H9 (cell line): Measurements from ENCODE around the gene APOOL. TPM values are rescaled to one million over a fixed set of nuclear protein-coding genes. Genes with fewer than 3 reads are reported as not detected.

ENCODE experiments used
- DNase-seq: peaks from one replicate; pipeline ENCODE4 v3.0.0-alpha.2; 2017
- H2AFZ ChIP-seq: one replicate; pipeline ENCODE4 v1.6.1; 2013; ENCODE audit warnings: mild to moderate bottlenecking, low read length, control low read depth, moderate library complexity
- H2AK5ac ChIP-seq: 2 replicates; pipeline ENCODE4 v1.6.1; 2013; ENCODE audit warnings: low read length, control low read depth, mixed read lengths; ENCODE audit not compliant: insufficient read length
- H2BK120ac ChIP-seq: one replicate; pipeline ENCODE4 v1.6.1; 2013; ENCODE audit warnings: low read depth, mild to moderate bottlenecking, low read length, control low read depth, inconsistent platforms; ENCODE audit not compliant: poor library complexity, severe bottlenecking
- H2BK12ac ChIP-seq: 2 replicates; pipeline ENCODE4 v1.6.1; 2013; ENCODE audit warnings: low read length, control low read depth, mixed read lengths, low read depth; ENCODE audit not compliant: insufficient read length
- H2BK15ac ChIP-seq: 2 replicates; pipeline ENCODE4 v1.6.1; 2013; ENCODE audit warnings: low read depth, low read length, control low read depth
- H2BK20ac ChIP-seq: one replicate; pipeline ENCODE4 v1.6.1; 2013; ENCODE audit warnings: low read depth, mild to moderate bottlenecking, low read length, control low read depth, inconsistent platforms; ENCODE audit not compliant: poor library complexity, severe bottlenecking
- H2BK5ac ChIP-seq: 2 replicates; pipeline ENCODE4 v1.6.1; 2013; ENCODE audit warnings: low read length, control low read depth, mixed read lengths; ENCODE audit not compliant: insufficient read length
- H3K14ac ChIP-seq: 2 replicates; pipeline ENCODE4 v1.6.1; 2013; ENCODE audit warnings: low read length, control low read depth; ENCODE audit not compliant: insufficient read depth
- H3K18ac ChIP-seq: 2 replicates; pipeline ENCODE4 v1.6.1; 2013; ENCODE audit warnings: low read depth, mild to moderate bottlenecking, mixed read lengths, low read length, control low read depth; ENCODE audit not compliant: insufficient read length
- H3K23ac ChIP-seq: 2 replicates; pipeline ENCODE4 v1.6.1; 2013; ENCODE audit warnings: low read length, control low read depth, mixed read lengths, low read depth; ENCODE audit not compliant: insufficient read length
- H3K23me2 ChIP-seq: 2 replicates; pipeline ENCODE4 v1.6.1; 2013; ENCODE audit warnings: low read depth, mild to moderate bottlenecking, mixed read lengths, low read length, control low read depth; ENCODE audit not compliant: insufficient read length, poor library complexity, severe bottlenecking
- H3K27ac ChIP-seq: 2 replicates; pipeline ENCODE4 v1.5.1; 2013; ENCODE audit warnings: low read length, control low read depth, mixed read lengths, low read depth; ENCODE audit not compliant: insufficient read length
- H3K27me3 ChIP-seq: 2 replicates; pipeline ENCODE4 v1.6.1; 2013; ENCODE audit warnings: low read length, control low read depth, inconsistent platforms; ENCODE audit not compliant: insufficient read depth
- H3K4ac ChIP-seq: 2 replicates; pipeline ENCODE4 v1.6.1; 2013; ENCODE audit warnings: low read depth, mild to moderate bottlenecking, control low read depth, inconsistent platforms, low read length, moderate library complexity
- H3K4me1 ChIP-seq: 2 replicates; pipeline ENCODE4 v1.6.1; 2013; ENCODE audit warnings: low read length, control low read depth, inconsistent platforms; ENCODE audit not compliant: insufficient read depth
- H3K4me2 ChIP-seq: 2 replicates; pipeline ENCODE4 v1.6.1; 2013; ENCODE audit warnings: low read length, control low read depth, mixed read lengths; ENCODE audit not compliant: insufficient read length, insufficient read depth
- H3K56ac ChIP-seq: 2 replicates; pipeline ENCODE4 v1.6.1; 2013; ENCODE audit warnings: low read depth, mild to moderate bottlenecking, mixed read lengths, low read length, control low read depth; ENCODE audit not compliant: insufficient read length
- H3K79me1 ChIP-seq: 2 replicates; pipeline ENCODE4 v1.6.1; 2013; ENCODE audit warnings: low read depth, mild to moderate bottlenecking, moderate library complexity, low read length, control low read depth, inconsistent platforms; ENCODE audit not compliant: insufficient read depth, poor library complexity, severe bottlenecking
- H3K79me2 ChIP-seq: 2 replicates; pipeline ENCODE4 v1.6.1; 2013; ENCODE audit warnings: low read length, control low read depth, inconsistent platforms; ENCODE audit not compliant: insufficient read depth
- H3K9ac ChIP-seq: 2 replicates; pipeline ENCODE4 v1.6.1; 2013; ENCODE audit warnings: low read length, control low read depth, mixed read lengths; ENCODE audit not compliant: insufficient read length; ENCODE audit errors: extremely low read depth
- H3K9me3 ChIP-seq: one replicate; pipeline ENCODE4 v1.6.1; 2013; ENCODE audit warnings: low read depth, low read length, inconsistent platforms; ENCODE audit not compliant: control insufficient read depth
- H3T11ph ChIP-seq: one replicate; pipeline ENCODE4 v1.6.1; 2013; ENCODE audit warnings: mild to moderate bottlenecking, low read length, control low read depth, inconsistent platforms
- H4K20me1 ChIP-seq: one replicate; pipeline ENCODE4 v1.6.1; 2013; ENCODE audit not compliant: control insufficient read depth, insufficient read length, insufficient read depth
- H4K5ac ChIP-seq: 2 replicates; pipeline ENCODE4 v1.6.1; 2013; ENCODE audit warnings: low read depth, mild to moderate bottlenecking, mixed read lengths, low read length, control low read depth; ENCODE audit not compliant: insufficient read length
- H4K8ac ChIP-seq: replicated peaks from 2 replicates; pipeline ENCODE4 v1.6.1; 2013; ENCODE audit warnings: low read length, control low read depth, mixed read lengths, low read depth; ENCODE audit not compliant: insufficient read length
- H4K91ac ChIP-seq: 2 replicates; pipeline ENCODE4 v1.6.1; 2013; ENCODE audit warnings: low read depth, mild to moderate bottlenecking, moderate library complexity, mixed read lengths, low read length, control low read depth; ENCODE audit not compliant: insufficient read length
- H3K27ac Mint-ChIP-seq, 3 experiments: 2 replicates in 2 of 3; 3 replicates in 1 of 3; pipeline ENCODE4 v1.8.0; 2020 to 2021; ENCODE audit warnings: mixed read lengths in 3 of 3, mild to moderate bottlenecking in 1 of 3, moderate library complexity in 1 of 3
- H3K27me3 Mint-ChIP-seq: 2 replicates; pipeline ENCODE4 v1.8.0; 2021; ENCODE audit warnings: low read depth, mild to moderate bottlenecking, moderate library complexity, mixed read lengths
- H3K36me3 Mint-ChIP-seq, 3 experiments: 2 replicates in 2 of 3; 3 replicates in 1 of 3; pipeline ENCODE4 v1.8.0; 2020 to 2021; ENCODE audit warnings: low read depth in 3 of 3, mixed read lengths in 3 of 3; ENCODE audit not compliant: insufficient read depth in 1 of 3
- H3K4me1 Mint-ChIP-seq, 2 experiments: 2 replicates each; pipeline ENCODE4 v1.8.0; 2020; ENCODE audit warnings: mixed read lengths in 2 of 2
- H3K4me3 Mint-ChIP-seq, 2 experiments: 2 replicates in 1 of 2; 3 replicates in 1 of 2; pipeline ENCODE4 v1.8.0; 2020 to 2021; ENCODE audit warnings: mild to moderate bottlenecking in 2 of 2, mixed read lengths in 2 of 2, moderate library complexity in 1 of 2
- H3K9me3 Mint-ChIP-seq, 2 experiments: 2 replicates in 1 of 2; 3 replicates in 1 of 2; pipeline ENCODE4 v1.8.0; 2020; ENCODE audit warnings: mild to moderate bottlenecking in 2 of 2, mixed read lengths in 2 of 2, moderate library complexity in 1 of 2
- CTCF ChIP-seq: fragments of 200-600 bp; sonication (generic); conservative IDR thresholded peaks from 3 replicates; pipeline ENCODE4 v1.8.0; 2021; ENCODE audit warnings: antibody characterized with exemption, mild to moderate bottlenecking
- WGBS: extraction: QIAGEN DNeasy Blood & Tissue Kit; methylation state at CpG from one replicate; pipeline ENCODE4 v1.1.7; 2013; ENCODE audit warnings: missing lambda C conversion rate, low lambda C conversion rate, mixed read lengths; ENCODE audit not compliant: insufficient read length; ENCODE audit errors: extremely low coverage; 5-methylcytosine and 5-hydroxymethylcytosine counted together
- total RNA-seq: library from RNA; stranded (reverse); gene quantifications from 2 replicates; pipeline ENCODE4 v1.2.1, GENCODE V29; 2021

The APOOL gene
- total RNA-seq, 1 experiment from 2014 or later, result 8.0 TPM

- Histone ChIP-seq H3K4me1 (no peaks in the 10 kb centered on the region), H3K4ac (no peak overlapping the region), H2AFZ (no peak overlapping the region), H2BK12ac (no peak overlapping the region), H3K9me3 (peaks cover 19% of the 10 kb centered on the region), H3K23ac (no peak overlapping the region), H3K56ac (no peak overlapping the region), H2BK20ac (no peak overlapping the region), H3K27ac (no peak overlapping the region), H4K5ac (no peak overlapping the region), H3K27me3 (no peaks in the 10 kb centered on the region), H4K8ac (no peak overlapping the region), H2BK120ac (no peak overlapping the region), H3K4me2 (no peak overlapping the region), H2BK5ac (no peak overlapping the region), H3K79me2 (no peaks in the 10 kb centered on the region), H4K91ac (no peak overlapping the region), H3K9ac (no peak overlapping the region), H3K14ac (no peak overlapping the region), H3K23me2 (no peaks in the 10 kb centered on the region), H3K18ac (no peak overlapping the region), H2BK15ac (no peak overlapping the region), H3K79me1 (no peaks in the 10 kb centered on the region), H3T11ph (no peak overlapping the region), H4K20me1 (no peaks in the 10 kb centered on the region), H2AK5ac (no peak overlapping the region)
- TF ChIP-seq CTCF, result no peak
- H3K36me3 Mint-ChIP-seq, result peaks cover 4 to 10% (median 7%) of the 10 kb centered on the region in 3 experiments; a peak in 4 of 7 replicates
- H3K9me3 Mint-ChIP-seq, result peaks cover 38 to 47% of the 10 kb centered on the region in 2 experiments
- no peaks in the 10 kb centered on the region for H3K4me1 Mint-ChIP-seq
- no peak overlapping the region; a peak in 1 of 7 replicates for H3K27ac Mint-ChIP-seq
- no peaks in the 10 kb centered on the region for H3K27me3 Mint-ChIP-seq
- no peak overlapping the region for H3K4me3 Mint-ChIP-seq
- DNase-seq, result no peak
- WGBS, result no CpG with 5 or more reads among the region's 2 CpGs
These were observed 104.5 kb downstream of the APOOL start for GRCh38 chrX:85108165-85108564.
